Activated T-helper 1 cell treated with anti-CD3 and anti-CD28 coated beads, Interleukin-2, amount 50 U/mL, for 16 hours (primary cell): ENCODE results near the gene ZNF281.
"Not testable (repeated sequence)": the region's sequence is repeated elsewhere in the genome, so short reads cannot be mapped to it uniquely, and the experiment has no call there.

Experiments used
- DNase-seq, 2 donors: peaks; one replicate each; pipeline ENCODE4 v3.0.0-alpha.2; 2020; ENCODE audit warnings: low read depth in 1 of 2, low spot score in 1 of 2

ZNF281 gene

DNA sequence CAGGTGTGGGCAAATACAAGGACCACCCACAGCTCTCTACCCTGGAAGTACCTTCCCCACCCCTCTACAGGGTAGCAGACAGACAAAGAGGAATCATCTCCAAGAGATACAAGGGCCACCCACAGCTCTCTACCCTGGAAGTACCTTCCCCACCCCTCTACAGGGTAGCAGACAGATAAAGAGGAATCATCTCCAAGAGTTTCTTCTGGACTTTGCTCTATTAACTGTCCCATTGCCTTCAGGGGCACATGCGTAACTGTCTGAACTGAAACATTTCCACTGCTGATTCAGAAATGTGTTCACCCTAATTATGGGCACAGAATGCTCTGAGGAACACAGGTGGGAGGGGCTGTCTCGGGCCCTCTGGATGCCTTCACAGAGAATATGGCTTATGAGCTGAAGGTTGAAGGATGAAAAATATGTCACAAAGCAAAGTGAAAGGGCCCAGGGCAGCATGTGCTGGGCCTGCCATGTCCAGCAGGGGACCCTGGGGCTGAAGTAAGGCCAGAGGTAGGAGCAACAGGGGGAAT, 43.9 kb downstream of the ZNF281 start:
- DNase-seq = no peak

DNA sequence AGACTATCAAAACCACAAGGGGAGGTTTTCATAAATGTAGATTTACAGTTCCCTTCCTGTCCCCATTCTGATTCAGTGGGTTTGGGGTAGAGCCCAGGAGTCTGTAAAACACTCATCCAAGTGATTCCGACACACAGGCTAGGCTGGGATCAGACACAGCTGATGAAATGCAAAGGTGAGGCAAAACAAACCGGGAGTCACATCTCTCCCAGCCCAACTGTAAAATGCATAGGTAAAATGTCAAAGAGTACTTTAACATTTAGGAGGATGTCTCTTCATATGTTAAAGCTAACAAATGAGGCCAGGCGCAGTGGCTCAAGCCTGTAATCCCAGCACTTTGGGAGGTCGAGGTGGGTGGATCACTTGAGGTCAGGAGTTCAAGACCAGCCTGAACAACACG, 45.0 kb downstream of the ZNF281 start:
- DNase-seq = no peak

DNA sequence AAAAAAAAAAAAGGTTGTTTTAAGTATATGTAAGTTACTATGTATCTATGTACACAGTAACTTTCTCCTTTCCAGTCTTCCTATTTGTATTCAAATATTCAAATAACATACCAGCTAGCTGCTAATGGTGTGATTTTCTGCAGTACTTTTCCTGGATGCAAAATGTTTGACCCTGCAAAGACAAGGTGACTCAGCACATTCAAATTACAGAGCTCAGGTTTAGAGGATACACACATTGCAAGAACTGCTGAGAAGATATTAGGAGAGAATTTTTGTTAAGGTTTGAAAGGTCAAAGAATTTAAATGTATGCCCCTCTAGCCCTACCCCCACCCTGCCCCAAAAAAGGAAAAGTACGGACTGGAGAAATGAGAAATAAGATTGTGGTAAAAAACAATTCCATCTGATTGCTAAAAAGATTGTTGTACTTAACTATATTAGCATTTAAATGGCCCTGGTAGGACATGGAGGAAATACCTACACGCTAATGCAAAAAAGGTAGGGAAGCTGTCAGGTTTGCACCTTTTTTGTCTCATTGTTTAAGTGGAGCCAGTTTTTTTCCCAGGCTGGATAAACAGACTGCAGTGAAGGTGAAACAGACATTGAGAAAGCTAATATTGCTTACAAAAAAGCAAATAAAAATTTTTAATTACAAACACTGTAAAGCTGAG, 45.6 kb downstream of the ZNF281 start:
- DNase-seq = no peak

DNA sequence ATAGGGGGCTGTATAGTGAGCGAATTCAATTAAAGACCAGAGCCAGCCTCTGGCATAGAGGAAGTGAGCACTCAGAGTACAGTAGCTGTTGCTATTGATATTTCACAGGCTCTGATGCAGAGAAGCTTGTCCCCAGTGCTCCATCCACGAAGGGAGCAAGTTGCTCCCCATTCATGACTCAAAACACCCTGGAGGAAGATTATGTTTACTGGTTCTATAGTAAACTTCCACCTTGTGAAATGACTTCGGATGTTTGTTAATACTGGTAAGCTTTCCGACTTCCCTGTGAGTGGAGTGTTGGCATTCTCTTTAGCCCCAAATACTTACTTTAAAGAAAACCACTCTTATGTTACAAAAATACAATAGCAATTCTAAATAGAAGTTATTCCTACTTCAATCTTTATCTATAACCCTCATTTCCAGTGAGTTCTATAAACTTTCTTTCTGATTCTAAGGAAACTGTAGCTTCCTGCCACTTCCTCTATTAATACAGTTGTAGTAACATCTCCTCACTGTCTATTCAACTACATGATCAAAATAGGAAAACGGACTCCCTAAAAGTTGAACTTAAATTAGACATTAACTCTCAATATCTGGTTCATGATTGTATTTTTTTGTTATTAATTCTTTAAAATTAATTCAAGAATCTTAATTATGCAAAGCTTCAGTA, 46.4 kb downstream of the ZNF281 start:
- DNase-seq = no peak

DNA sequence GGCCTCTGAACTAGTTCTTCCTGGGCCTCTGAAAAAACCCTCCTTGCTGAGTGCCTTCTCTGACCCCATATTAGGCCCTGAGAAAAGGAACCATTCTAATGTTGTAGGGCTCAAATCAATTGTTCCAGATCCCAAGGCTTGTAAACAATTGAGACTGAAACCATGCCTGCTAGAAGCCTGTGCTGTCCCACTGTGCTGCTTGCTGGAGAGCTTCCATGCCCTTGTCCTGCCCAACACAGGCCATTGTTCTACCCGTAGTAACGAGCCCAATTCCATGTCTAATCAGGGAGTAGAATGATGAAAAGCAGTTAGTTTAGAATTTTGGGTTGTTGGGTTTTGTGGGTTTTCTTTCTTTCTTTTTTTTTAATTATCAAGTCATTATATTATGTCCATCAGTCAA, 47.4 kb downstream of the ZNF281 start:
- DNase-seq = no peak

DNA sequence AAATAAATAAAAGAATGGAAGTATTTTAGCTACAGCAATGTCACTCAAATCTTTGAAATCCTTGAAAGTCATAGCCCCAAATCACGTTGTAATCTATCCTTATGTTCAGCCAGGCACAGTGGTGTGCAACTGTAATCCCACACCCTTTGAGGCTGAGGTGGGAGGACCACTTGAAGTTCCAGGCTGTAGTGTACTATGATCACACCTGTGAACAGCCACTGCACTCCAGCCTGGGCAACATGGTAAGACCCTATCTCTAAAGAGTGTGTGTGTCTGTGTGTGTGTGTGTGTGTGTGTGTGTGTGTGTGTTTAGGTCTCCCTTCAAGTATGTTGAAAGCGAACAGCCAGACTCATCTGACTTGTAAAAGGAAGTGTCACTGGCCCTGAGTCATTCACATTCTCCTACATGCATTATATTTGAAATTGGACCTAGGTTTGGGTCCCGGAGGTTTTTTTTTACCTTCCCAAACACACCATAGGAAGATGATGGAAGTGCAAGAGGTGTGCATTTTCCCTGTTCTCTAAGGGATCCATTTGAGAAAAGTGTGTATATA, 50.1 kb downstream of the ZNF281 start:
- no peak for DNase-seq

DNA sequence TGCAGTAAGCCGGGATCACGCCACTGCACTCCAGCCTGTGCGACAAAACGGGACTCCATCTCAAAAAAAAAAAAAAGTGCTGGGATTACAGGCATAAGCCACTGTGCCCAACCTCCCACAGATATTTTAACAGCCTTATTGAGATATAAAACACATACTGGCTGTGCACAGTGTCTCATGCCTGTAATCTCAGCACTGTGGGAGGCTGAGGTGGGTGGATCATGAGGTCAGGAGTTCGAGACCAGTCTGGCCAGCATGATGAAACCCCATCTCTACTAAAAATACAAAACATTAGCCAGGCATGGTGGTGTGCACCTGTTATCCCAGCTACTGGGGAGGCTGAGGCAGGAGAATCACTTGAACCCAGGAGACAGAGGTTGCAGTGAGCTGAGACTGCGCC, 51.9 kb downstream of the ZNF281 start:
- DNase-seq = not testable (repeated sequence)

DNA sequence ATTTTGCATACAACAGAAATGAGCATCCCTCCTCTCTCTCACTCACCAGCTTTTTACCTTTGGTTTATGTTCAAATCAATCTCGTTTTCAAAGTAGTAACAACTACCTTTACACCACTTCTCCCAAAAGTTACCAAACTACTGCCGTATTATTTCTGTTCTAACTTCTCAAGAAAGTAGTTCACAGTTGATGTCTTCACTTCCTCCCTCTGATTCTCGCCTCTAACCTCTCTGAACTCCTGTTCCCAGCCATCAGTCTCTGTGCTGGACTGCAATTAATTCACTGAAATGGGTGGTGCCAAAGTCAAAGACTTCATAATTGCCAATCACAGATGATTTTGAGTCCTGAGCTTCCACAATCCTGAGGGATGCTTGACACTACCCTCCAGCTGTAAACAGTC, 54.0 kb downstream of the ZNF281 start:
- DNase-seq = no peak
